HG03135 (cell line): Measurements from ENCODE around the gene NUB1.
"Not testable (repeated sequence)": the region's sequence is repeated elsewhere in the genome, so short reads cannot be mapped to it uniquely, and the experiment has no call there.

Source experiments
- ATAC-seq: cut with Tn5 transposase; IDR thresholded peaks from one replicate; pipeline ENCODE4 v1.9.1; 2021; ENCODE audit warnings: mild to moderate bottlenecking, moderate library complexity; ENCODE audit not compliant: unreplicated experiment

The NUB1 gene

DNA sequence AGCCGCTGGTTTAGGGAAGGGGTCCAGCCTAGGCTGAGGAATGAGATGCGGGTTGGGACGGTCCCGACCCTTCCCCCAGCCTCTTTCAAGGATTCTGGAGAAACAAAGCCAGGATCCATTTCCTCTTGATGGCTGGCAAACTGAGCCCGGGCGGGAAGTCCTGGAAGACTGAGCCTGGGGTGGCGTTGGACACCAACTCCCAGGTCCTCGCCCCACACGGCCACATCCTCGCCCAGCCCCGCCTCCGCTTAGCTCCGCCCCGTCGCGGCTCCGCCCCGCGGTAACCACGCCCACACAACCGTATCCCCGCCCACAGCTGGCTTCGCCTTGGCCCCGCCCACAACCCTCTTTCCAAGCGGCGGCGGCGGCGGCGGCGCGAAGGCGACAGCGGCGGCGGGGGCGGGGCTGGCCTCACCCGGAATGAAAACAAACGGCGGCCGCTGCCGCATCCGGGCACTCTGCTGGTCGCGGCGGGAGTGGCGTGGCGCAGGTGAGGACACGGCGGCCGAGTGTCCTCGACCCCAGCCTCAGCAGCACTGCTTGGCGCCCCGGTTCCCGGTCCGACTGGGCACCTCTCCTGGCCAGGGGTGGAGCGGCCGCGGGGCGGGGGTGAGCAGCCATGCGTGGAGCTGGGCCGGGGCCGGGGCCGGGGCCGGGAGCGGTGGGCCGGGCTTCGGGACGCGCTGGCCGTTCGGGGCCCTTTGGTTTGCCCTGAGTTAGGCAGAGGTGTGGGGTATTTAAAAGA lies at the start of gene NUB1:
NUB1 (plus strand) TSS at position 456 of the 745 bp plus-strand sequence. CDS start 3,538 bp downstream, outside the sequence.
- peak; percentile 57 for ATAC-seq

DNA sequence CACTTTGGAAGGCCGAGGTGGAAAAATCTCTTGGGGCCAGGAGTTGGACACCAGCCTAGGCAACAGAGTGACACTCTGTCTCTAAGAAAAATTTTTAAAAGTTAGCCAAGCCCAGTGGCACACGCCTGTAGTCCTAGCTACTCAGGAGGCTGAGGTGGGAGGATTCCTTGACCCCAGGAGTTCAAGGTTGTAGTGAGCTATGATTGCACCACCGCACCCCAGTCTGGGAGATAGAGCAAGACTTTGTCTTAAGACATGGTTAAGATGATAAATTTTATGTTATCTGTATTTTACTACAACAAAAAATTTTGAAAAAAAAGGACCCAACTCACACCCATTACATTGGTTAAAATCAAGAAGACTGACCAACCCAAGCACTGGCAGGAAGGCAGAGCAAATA lies 48.8 kb upstream of the NUB1 start:
- no peak for ATAC-seq

DNA sequence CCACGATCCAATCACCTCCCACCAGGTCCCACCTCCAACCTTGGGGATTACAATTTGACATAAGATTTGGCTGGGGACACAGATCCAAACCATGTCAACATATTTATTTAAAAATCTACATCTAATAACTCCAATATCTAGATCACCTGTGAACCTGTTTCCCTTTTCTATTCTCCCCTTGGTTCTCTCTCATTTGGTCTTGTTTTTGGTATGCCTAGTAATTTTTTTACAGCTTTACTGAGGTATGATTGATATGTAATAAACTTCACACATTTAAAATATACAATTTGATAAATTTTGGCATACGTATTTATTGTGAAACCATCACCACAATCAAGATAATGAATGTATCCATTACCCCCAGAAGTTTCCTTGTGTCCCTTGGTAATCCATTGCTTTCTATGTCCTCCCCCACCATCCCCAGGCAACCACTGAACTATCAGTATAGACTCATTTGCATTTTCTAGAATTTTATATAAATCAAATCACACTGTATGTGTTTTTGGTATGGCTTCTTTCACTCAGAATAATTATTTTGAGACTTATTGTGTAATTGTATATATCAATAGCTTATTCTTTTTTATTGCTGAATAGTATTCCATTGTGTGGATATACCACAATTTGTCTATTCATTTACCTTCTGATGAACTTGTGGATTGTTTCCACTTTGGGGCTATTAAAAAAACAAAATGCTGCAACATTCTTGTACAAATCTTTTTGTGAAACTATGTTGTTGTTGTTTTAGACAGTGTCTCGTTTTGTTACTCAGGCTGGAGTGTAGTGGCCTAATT lies 45.2 kb upstream of the NUB1 start:
- no peak for ATAC-seq

DNA sequence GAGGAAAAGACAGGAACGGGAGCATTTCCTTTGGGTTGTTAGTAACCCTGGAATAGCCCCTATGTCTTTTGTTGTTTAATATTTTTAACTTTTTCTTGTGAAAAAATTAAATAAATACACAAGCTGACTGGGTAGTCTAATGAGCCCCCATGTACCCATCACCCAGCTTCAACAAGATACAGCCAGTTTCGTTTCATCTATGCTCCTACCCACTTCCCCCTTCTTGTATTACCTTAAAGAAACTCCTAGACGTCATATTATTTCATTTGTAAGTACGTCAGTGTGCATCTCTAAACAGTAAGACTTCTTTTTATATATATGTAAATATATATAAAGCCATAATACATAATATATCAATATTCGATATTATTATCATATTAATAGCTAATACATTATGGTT lies 42.8 kb upstream of the NUB1 start:
- ATAC-seq, result no peak

GRCh38 chr7:151299530-151299929 lies 42.1 kb upstream of the NUB1 start:
- no peak for ATAC-seq

DNA sequence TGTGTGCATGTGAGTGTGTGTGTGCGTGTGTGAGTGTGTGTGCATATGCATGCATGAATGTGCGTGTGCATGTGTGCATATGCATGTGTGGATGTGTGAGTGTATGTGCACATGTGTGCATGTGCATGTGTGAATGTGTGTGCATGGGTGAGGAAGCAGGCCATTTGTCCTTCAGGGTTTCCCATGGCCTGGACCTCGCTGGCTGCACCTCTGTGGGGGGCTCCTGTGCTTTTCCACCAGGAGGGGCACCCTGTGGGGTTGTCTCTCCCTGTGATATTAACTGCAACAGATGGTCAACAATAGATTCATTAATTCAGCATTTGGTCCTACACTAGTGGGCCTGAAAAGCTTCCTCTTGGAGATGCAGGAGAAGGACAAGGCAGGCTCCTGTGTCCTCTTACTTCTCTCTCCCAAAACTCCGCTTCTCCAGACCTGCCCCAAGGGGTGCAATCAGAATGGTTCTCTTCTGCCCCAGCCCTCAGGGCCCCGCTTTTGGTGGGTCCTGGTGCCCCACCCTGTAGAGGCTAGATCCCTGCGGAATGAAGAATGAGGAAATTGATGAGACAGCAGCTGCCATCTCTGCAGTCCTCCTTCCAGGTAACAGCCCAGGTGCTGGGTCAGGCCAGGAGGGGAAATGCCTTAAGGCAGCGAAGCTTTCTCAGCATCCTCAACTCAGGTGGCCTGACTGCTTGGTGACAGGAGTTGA lies 41.5 kb upstream of the NUB1 start:
- no peak for ATAC-seq

DNA sequence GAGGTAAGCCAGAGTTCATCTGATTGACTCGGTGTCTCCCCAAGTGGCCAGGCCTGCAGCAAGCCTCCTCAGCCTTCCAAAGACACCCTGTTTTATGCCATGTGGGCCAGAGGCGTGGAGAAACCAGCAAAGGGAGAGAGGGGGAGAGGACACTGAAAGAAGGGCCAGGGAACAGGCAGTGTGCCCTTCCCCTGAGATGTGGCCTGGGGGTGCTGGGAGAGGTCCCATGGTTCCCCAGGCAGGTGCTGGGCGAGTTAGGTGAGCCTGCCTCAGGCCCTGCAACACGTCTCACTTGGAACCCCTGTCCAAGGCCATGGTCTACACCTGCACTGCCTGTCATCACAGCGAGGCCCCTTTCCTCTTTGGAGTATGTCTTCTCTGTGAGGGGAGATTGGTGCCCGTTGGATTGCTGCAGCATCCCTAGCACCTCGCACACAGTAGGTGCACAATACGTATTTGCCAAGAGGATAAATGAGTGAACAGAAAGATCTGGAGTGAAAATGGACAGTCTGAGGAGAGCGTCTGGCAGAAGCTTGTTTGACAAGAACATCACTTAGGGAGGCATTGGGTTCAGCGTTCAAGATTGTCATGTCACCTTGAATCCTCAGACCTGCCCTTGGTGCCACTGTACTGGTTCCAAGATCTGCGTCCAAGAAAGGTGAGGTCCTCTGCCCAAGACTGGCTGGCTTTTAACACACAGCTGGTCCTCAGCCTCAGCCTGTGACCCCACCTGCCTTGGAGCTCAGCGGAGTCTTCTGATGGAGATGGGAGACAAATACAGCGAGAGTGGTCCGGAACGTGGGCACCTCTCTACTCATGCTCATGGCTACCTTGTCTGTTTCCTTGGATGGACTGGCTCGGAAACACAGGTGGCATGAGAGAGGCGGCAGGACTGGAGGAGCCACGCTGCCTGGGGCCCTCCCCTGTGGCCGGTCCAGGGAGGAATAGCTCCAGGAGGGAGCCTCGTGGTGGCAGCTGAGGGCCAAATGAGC lies 39.8 kb upstream of the NUB1 start:
- ATAC-seq, result no peak

DNA sequence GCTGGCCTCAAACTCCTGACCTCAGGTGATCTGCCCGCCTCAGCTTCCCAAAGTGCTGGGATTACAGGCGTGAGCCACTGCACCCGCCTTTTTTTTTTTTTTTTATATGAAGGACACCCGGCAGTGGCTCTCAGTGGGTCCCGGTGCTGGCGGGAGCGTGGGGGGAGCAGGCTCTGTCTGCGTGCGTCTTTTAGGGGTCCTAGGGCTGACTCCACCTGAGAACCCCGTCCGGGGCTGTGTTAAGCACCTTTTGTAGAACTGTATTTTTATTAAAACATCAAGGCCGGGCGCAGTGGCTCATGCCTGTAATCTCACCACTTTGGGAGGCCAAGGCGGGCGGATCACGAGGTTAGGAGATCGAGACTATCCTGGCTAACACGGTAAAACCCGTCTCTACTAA lies 37.4 kb upstream of the NUB1 start:
- not testable (repeated sequence) for ATAC-seq

- ATAC-seq, result no peak
Observed at GRCh38 chr7:151304856-151305255, 36.8 kb upstream of the NUB1 start.

- no peak for ATAC-seq
Observed at GRCh38 chr7:151306374-151306773, 35.2 kb upstream of the NUB1 start.

- ATAC-seq, result no peak
Observed at GRCh38 chr7:151306860-151307259, 34.8 kb upstream of the NUB1 start.

GRCh38 chr7:151307536-151307935 lies 34.1 kb upstream of the NUB1 start:
- ATAC-seq, result no peak

DNA sequence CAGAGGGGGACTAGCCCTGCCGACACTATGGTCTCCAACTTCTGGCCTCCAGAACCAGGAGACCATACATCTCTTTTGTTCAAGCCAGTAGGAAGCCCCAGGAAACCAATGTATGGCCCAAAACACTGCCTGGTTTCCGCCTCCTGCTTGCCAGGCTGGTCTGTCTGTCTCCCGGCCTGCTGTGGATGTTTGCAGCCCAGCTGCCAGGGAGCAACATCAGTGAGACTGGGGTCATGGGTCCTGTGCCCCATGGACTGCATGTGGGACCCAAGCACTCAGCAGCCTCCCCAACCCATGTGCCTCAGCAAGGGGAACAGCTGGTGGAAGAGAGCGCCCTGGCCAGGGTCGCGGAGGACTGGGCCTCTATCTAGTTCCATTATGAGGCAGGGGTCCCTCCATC lies 33.4 kb upstream of the NUB1 start:
- ATAC-seq, result no peak

DNA sequence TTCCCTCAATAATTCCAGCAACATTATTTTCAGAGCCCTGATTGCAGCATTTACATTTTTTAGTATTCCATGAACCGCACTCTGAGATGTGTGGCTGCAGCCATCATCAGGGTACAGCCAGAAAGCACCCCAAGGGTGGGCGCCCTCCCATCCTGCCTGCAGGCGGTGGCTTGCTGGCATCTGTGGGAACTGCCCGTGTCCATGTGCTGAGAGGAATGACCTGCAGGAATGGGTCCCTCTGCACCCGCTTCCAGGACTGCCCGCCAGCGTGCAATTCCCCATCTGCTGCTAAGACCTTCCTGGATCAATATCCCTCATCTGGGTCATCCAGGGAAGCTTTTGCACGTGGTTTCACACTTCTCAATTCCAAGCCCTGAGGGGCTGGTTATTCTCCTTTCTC lies 32.8 kb upstream of the NUB1 start:
- ATAC-seq, result no peak

DNA sequence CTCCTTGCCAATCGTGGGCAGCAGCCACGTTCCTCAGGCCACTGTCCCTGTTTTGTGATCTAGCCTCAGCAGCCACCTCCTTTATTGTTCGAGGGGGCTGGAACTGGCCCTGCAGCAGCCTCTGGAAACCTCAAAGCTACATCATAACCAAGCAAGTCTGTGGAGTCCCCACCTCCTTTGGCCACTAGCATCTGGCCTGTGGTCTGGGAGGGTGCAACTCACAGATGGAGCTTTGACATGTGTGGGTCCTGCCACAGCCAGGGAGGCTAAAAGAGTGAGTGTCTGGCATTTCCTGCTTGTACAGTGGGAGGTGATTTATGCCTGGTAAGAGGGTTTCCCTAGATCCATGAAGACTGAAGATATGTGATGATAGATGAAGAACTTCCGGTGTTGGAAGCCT lies 32.3 kb upstream of the NUB1 start:
- ATAC-seq, result no peak

DNA sequence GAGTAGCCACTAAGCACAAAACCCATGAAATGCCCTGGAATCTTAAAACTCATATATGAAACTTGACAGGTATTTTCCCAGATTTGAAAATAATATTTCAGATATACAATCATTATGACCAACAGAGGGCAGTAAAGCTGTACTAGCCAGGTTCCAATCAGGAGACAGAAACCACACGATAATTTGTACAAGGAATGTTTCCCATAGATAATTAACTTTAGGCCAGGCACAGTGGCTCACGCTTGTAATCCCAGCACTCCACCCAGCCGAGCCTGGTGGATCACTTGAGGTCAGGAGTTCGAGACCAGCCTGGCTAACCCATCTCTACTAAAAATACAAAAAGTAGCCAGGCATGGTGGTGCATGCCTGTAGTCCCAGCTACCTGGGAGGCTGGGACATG lies 31.0 kb upstream of the NUB1 start:
- no peak for ATAC-seq

DNA sequence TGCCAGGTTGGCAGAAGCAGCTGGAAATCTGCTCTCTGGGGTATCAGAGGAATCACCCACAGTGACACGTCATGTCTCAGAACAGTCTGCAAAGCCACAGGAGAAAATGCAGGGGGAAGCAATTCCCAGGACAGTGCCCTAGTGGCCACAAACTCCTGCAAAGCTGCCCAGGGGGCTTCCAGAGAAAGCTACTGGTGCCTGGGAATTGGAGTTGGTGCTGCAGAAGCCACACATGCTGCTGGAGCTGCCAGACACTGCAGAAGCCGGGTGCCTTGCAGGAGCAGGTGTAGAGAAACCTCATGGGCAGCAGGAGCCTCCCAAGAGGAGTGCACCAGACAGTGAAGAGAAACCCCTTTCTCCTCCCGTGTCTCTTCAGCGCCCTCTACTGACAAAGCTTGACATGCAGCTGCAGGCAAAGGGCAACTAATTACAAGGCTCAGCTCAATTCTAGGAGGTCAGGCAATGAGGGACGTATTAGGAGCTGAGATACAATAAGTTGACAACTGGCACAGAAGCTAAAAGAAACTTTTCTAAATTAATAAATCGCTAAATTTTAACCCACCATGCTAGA lies 30.2 kb upstream of the NUB1 start:
- ATAC-seq, result no peak

DNA sequence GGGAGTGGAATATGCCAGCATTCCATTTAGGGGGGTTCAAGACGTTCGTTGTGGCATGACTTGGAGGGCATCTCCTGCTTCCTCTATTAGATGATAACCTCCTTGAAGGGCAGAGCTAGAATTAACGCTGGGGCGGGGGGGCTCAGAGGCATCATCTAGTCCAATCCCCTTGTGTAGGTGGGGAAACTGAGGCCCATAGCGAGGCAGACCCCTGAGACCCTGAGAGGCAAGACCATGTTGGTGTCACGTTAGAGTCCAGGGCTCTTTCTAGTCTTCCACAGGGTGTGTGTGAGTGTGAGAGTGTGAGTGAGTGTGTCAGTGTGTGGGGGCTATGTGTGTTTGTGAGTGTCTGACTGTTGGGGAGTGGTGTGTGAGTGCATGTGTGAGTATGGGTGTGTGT lies 29.3 kb upstream of the NUB1 start:
- no peak for ATAC-seq

GRCh38 chr7:151312831-151313809 lies 28.5 kb upstream of the NUB1 start:
- no peak for ATAC-seq
